Right lobe of liver (tissue), 4 donors: ENCODE measurements around the gene CABCOCO1.
"Not testable (repeated sequence)": the region's sequence is repeated elsewhere in the genome, so short reads cannot be mapped to it uniquely, and the experiment has no call there.

Experiments used
- POLR2A ChIP-seq: fragments of 450-650 bp; IDR thresholded peaks from one replicate; pipeline ENCODE4 v1.6.1; 2017; ENCODE audit warnings: antibody characterized with exemption, mild to moderate bottlenecking
- TF ChIP-seq, protein P1 (sequence below), 4 donors: fragments of 200-600 bp in 3 of 4; fragments of 450-650 bp in 1 of 4; IDR thresholded peaks; one replicate each; pipeline versions ENCODE4 v1.5.1 to v1.8.0; 2016 to 2022; ENCODE audit warnings: antibody characterized with exemption in 4 of 4, mild to moderate bottlenecking in 2 of 4
- donor health status: DM: no; HTN: no; CAD: no.
- donor health status: DM: no; HTN: no; CAD: no.
- donor health status: DM: no; HTN: yes; CAD: no.

DNA sequence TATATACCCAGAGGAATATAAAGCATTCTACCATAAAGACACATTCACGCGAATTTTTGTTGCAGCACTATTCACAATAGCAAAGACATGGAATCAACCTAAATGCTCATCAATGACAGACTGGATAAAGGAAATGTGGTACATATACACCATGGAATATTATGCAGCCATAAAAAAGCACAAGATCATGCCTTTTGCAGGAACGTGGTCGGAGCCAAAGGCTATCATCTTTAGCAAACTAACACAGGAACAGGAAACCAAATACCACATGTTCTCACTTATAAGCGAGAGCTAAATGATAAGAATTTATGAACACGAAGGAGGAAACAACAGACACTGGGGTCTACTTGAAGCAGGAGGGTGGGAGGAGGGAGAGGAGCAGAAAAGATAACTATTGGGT is 74.7 kb downstream of the CABCOCO1 start:
- TF ChIP-seq, protein P1, sequence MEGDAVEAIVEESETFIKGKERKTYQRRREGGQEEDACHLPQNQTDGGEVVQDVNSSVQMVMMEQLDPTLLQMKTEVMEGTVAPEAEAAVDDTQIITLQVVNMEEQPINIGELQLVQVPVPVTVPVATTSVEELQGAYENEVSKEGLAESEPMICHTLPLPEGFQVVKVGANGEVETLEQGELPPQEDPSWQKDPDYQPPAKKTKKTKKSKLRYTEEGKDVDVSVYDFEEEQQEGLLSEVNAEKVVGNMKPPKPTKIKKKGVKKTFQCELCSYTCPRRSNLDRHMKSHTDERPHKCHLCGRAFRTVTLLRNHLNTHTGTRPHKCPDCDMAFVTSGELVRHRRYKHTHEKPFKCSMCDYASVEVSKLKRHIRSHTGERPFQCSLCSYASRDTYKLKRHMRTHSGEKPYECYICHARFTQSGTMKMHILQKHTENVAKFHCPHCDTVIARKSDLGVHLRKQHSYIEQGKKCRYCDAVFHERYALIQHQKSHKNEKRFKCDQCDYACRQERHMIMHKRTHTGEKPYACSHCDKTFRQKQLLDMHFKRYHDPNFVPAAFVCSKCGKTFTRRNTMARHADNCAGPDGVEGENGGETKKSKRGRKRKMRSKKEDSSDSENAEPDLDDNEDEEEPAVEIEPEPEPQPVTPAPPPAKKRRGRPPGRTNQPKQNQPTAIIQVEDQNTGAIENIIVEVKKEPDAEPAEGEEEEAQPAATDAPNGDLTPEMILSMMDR (IDR thresholded peaks at IDR 0.05): not testable (repeated sequence)
- not testable (repeated sequence) for TF ChIP-seq POLR2A
